Hindlimb muscle (tissue), 1 donor: Measurements from ENCODE around the gene FAM168A. TPM values are rescaled to one million over a fixed set of nuclear protein-coding genes. Genes with fewer than 3 reads are reported as not detected.
A peak's percentile ranks its signal among the peaks of the same experiment; 100 is the strongest.

Experiments used
- DNase-seq: peaks from one replicate; pipeline ENCODE4 v3.0.0-alpha.2; 2013
- polyA plus RNA-seq: library from polyadenylated mRNA; unstranded; fragments of 120-200 nt; gene quantifications from one replicate; pipeline ENCODE4 v1.2.1, GENCODE V29; 2013; ENCODE audit not compliant: insufficient read length

FAM168A gene
- polyA plus RNA-seq, 1 donor: 24.2 TPM

DNA sequence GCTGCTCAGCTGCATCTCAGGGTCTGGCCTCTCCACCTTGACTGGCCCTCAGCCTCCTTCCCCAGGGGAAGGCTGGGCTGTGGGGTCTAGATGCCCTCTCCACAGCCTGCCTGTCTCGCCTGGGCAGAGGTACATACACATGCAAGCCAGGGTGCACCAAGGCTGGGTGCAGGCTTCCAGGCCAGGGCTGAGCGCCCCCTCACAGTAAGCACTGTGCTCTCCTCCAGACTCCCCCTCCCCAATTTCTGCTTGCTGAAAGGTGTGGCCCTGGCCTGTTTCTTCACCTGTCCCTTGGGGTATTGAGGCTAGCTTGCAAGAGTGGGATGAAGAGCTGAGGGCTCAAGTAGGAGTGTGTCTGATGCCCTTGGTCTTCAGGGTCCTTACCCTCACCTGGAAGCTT lies 199.2 kb downstream of the FAM168A start:
- DNase-seq: no peak

DNA sequence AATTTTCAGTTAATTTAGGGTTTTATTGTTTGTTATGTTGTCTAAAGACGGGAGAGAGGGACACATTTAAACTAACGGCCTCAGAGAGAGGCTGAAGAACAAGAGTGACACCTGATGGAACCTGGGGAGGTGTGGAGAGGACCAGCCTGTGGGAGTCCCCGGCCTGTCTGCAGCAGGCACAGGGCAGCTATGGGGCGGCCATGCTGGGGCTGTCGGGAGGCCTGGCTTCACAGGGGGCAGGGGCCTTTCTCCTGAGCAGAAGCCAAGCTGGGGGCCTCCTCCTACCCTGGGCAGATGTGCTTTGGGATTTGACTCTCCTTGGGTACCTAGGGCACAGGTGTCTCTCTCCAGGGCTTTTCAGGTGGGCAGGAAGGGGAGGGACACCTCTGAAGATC lies 199.8 kb downstream of the FAM168A start:
- DNase-seq: no peak

DNA sequence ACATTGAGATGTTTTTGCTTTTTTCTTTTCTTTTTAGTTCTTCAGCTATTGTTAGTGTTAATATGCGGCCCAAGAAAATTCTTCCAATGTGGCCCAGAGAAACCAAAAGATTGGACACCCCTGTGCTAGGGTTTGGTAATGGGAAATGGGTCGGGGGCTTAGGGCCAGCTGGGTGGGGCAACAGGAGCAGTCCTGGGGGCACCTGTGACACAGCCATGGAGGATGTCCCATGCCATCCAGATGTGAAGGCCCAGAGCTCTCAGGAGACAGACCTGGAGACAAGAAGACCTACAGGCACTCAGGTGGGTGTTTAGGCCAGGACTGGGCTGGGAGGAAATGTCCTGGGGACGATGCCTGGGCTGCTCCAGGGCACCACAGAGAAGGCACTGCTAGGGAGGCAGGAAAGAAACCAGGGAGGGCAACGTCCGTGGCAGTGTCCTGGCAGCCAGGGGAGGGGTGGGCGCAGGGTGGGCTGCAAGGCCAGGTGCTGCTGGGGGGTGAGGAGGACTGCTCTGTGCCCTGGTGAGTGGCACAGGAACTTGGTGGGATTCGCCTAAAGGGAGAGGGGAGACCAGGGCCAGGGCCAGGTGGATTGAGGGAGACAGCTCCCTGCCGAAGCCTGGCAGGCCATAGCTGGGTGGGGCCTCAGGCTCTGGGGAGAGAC lies 200.3 kb downstream of the FAM168A start:
- no peak for DNase-seq

DNA sequence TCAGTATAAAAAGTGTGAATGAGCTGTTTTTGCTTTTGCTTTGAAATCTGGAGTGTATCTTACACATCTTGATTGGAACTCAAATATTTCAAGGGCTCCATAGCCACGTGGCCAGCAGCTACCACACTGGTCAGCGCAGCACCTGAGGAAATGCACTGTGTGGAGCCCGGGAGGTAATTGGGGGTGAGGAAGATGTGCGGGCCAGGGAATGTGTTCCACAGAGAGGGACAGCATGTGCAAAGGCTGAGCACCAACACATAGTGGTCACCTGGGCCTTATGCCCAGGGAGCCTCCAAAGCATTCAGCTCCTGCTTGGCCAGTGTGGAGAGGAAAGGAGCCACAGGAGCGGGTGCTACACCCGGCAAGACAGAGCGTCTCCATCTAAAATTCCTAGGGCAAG lies 200.9 kb downstream of the FAM168A start:
- DNase-seq: no peak

DNA sequence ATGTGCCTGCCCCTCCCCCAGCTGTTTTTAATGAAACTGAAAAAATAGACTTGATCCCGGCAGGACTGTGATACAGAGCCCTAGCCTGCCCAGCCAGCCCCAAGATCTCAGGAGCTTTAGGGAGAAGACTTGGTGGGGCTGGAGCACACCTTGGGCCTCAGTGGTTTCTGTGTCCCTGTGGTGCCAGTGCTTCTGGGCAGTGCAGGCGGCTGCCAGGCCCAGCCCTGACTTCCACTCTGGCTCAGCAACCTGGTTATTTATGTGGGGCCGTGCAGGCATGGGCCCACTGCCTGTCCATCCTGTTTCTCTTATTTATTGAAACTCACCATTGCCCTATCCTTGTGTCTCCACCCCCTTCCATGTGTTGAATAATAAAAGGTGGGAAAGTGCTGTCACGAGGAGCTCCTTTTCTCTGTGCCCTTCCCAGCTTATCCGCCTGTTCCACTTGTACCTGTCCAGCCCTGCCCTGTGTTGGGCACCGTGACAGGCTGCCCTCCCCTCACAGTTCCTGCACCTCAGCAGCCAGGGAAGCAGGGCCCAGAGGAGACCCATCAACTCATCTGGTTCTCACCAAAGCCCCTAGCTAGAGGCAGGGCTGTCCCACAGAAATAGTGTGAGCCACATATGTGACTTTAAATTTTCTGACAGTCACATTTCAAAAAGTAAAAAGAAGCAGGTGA lies 201.5 kb downstream of the FAM168A start:
- no peak for DNase-seq

DNA sequence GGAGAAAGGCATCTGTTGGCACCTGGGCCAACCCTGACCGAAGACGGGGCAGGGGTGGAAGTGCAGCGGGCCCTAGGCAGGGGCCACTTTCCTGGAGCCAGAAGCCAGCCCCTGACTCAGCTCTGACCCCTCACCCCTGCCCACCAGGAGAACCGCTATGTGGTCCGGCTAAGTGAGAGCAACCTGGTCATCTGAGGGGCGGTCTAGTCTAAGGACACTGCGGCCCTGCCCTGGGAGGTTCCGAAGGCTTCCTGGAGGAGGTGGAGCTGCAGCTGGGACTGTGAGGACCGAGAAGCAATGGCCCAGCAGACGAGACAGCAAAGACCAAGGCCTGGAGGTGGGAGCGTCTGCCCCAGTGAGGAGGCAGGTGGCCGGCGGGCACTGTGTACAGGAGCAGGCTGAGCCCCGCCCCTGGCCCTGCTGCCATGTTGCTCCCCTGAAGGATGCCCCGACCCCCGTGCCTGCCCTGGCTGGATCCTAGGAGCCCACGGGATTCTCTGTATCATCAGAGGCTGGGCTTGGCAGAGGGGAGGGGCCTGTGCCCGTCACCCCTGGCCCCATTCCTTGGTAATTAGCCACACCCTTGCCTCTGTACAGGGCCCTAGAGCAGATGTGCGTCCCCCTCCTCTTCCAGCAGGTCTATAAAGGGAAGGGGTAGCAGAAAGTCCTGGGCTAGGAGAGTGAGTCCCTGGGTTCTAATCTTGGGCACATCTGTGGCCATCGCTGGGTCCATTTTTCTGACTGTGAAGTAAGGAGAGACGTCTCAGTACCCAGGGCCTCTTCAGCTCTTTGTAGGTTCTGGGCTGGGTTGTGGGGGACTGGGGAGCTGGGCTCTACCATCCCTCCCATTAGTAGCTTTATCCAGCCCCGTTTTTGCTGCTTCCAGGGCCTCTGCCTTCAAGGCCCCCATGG lies 202.4 kb downstream of the FAM168A start:
- DNase-seq: no peak

DNA sequence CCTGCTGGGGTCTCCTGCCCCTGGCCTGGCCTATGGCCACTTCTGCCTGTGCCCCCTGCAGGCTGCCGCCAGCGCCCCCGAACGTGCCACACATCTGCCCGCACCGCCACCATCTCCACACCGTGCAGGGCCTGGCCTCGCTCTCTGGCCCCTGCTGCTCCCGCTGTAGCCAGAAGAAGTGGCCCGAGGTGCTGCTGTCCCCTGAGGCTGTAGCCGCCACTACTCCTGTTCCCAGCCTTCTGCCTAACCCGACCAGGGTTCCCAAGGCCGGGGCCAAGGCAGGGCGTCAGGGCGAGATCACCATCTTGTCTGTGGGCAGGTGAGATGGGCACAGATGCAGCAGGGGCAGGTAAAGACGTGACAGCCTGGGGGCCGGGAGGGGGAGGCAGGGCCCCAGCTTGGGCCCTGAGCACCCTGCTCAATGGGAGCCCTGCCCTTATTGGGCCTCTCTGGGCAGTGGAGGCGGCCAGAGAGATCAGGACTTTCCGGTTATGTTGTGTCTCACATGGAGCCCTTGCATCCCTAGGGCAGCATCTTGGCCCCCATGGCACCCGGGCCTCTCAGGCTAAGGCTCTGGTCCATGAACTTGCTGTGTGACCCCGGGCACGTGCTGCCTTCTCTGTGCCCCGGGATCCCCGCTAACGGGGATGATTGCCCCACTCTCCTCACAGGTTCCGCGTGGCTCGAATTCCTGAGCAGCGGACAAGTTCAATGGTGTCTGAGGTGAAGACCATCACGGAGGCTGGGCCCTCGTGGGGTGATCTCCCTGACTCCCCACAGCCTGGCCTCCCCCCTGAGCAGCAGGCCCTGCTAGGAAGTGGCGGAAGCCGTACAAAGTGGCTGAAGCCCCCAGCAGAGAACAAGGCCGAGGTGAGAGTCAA lies 203.3 kb downstream of the FAM168A start:
- no peak for DNase-seq

DNA sequence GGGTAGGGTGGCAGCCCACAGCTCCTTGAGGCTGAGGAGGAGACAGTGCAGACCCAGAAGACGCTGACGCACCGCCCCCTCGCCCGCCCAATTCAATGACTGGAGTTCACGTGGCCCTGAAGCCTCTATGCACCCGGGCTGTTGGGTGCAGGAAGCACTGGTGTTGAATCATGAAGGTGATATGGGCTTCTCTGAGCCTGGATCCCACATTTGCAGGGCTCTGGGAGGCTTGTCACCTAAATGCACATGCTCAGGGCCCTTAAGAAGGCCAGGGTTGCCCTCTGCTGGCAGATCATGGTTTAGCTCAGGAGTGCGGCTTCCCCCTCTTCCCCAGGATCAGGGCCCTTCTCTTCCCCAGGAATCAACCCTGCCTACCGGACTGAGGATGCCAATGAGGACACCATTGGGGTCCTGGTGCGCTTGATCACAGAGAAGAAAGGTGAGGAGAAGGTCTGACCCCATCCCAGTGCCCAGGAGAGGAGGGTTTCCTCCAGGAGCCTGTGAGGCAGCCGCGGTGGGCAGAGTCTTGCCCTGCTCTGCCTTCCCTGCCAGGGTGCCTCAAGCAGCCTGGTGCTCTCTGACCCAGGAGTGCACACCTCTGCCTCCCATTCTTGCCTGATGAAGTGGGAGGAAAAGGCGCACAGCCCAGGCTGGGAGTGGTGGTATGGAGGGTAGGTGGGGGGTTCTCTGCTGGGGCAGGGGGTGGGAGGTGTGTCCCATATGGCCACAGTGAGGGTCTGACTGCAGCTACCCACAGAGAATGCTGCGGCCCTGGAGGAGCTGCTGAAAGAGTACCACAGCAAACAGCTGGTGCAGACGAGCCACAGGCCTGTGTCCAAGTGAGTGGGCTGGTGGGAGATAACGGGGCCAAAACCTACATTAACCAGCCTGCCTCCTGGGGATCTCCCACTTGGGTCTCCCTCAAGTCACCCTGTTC lies 204.2 kb downstream of the FAM168A start:
- DNase-seq: peak; percentile 74

DNA sequence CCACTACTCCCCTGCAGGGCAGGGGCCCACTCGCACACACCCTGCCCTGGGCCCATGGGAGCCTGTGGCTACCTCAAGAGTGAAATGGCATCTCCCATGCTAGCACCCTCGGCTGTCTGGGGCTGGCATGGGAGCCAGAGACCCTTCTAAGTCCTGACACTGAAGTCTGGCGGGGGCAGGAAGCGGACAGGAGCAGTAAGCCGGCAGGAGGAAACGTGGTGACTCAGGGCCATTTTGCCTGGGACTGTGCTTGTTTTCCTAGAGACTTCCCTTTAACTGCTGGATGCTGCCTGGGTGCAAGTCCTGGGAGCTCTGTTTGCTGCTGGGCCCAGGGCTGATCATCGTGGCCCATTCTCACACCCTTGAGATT lies 204.9 kb downstream of the FAM168A start:
- DNase-seq: no peak

DNA sequence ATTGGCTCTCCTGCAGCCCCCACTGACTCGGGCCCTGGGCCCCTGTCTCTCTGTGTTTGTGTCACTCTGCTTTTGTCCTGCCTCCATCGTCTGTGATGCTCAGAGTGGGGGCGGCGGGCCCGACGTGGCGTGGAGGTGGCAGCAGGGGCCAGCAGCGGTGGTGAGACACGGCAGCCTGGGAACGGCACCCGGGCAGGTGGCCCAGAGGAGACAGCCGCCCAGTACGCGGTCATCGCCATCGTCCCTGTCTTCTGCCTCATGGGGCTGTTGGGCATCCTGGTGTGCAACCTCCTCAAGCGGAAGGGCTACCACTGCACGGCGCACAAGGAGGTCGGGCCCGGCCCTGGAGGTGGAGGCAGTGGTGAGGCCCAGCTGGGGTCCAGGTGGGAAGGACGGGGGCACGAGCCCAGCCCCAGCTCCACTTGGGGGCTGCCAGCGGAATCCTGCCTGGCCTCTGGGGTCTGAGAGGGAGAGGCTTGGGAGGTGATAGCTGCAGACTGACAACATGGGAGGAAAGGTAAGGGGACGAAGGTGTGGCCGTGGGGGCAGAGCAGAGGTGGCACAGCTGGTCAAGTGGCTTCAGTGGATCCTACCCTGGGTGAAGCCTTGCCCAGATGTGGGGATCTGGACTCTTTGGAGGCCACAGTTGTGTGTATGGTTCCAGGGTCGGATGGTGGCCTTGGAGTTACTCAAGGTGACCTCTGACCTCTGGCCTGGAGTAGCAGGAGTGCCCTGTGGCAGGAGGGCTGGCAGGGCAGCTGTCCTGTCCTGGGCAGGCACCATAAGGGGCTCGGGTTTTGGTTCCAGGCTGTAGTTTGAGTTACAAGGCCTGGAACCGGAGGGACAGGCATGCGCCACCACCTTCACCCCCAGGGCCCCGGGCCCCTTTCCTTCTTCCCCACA lies 205.6 kb downstream of the FAM168A start:
- DNase-seq: no peak

DNA sequence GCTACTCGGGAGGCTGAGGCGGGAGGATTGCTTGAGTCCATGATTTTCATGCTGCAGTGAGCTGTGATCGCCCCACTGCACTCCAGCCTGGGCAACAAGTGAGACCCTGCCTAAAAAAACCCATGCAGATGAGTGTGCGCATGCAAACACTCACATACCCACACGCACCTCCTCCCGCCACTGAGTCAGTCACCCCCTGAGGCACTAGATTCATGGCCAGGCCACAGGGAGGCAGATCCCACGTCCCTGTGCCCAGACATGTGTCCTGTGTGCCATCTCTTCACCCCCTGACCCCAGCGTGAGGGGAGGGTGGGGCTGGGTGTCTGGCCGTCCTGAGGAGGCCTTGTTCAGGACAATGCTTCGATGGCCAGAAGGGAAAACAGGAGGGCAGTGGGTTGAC lies 206.2 kb downstream of the FAM168A start:
- no peak for DNase-seq

DNA sequence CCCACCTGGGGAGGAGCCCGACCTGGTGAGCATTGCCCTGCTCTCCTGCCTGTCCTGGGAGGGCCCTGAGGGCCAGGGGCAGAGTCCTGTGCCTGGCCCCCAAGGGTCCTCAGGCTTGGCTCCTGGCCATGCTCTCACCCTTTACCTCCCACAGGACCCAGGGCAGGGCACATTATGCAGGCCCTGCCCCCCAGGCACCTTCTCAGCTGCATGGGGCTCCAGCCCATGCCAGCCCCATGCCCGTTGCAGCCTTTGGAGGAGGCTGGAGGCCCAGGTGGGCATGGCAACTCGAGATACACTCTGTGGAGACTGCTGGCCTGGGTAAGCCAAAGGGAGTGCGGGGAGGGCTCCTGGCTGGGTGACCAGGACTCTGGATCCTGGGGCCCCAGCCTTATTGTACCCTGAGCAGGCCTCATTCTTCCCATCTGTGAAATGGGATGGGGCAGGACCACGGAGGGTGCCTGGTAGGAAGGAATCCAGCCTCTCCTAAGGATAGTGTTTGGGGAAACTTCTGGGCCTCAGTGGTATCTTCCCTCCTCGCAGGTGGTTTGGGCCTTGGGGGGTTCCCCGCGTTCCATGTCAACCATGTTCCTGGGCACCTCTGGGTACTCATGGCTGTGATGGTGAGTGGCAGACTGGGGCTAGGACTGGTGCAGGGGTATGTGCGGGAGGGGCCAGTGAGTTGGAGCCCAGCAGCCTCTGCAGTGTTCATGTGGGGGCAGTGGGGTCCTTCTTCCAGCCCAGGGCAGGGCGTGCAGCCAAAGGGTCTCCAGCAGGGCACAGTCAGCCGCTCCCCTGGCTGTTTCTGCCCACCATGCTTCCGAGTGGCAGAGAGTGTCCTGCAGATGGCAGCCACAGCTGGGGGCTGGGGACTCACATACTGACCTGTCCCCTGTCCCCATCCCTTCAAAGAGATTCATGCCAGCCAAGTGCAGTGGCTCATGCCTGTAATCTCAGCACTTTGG lies 207.0 kb downstream of the FAM168A start:
- DNase-seq: no peak

DNA sequence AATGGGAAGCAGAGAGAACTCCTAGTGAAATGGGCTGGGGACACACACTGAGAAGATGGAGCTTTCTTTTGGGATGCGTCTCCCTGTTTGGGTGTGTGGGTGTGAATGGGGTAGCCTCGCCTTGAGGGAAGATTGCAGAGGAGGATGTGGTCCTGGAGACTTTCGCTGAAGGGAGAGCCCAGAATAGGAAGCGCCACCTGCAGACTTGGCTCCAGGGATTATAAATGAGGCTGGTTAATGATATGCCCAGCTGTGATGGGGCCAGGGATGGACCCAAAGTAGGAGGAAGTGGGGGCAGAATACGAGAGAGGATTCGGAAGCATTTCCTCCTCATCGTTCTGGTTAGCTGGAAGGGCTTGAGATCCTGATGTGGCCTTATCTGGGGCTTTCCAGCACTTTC lies 208.0 kb downstream of the FAM168A start:
- no peak for DNase-seq

DNA sequence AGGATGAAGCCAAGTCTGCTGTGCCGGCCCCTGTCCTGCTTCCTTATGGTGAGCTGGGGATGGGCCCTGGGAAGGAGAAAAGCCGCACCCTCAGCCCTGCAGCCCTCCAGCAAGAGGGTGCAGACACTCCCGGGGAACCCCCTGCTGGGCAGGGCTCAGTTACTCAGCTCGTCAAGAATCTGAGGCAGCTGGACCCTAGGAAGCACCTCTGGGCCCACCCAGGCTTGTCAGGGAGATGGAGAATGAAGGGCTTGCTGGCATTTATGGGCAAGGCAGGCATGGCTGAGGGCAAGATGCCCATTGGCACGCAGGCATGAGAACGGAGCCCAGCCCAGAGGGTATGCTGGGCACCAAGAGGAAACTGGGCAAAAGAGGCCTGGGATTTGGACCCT lies 208.8 kb downstream of the FAM168A start:
- no peak for DNase-seq

DNA sequence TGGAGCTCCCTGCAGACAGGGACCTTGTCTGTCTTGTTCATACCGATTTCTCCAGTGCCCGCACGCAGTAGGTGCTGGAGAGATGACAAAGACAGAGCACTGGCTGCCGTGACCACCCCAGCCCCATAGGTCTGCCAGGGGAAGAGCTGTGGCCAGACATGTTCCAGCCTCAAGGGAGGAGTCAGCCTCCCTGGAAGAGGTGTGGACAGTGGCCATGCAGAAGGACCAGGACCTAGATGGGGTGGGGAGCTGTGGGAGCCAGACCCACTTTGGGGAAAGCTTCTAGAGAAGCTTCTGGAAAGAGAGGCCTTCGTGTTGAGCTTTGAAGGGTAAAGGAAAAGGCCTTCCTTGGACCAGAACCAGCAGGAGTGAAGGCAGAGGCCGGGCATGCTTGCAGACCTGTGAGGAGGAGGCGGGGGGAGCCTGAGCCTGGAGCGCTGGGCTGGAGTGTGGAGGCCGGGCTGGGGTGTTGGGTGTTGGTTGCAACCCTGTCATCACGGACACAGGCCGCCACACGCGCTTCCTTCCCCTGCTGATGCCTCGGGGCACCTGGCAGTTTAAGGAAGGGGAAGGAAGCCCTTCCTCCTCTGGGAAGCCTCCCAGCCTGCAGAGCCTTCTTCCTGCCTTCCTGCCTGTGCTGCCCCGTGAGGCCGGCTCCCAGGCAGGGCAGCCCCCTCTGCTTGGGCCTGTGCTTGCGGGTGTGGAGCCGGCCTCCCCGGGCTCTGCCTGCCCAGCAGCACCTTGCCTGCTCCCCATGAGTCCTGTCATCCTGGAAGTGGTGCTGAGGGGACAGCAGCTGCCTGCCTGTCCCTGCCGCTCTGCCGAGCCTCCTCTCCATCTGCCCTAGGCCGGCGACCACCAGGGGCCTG lies 209.4 kb downstream of the FAM168A start:
- DNase-seq: no peak

DNA sequence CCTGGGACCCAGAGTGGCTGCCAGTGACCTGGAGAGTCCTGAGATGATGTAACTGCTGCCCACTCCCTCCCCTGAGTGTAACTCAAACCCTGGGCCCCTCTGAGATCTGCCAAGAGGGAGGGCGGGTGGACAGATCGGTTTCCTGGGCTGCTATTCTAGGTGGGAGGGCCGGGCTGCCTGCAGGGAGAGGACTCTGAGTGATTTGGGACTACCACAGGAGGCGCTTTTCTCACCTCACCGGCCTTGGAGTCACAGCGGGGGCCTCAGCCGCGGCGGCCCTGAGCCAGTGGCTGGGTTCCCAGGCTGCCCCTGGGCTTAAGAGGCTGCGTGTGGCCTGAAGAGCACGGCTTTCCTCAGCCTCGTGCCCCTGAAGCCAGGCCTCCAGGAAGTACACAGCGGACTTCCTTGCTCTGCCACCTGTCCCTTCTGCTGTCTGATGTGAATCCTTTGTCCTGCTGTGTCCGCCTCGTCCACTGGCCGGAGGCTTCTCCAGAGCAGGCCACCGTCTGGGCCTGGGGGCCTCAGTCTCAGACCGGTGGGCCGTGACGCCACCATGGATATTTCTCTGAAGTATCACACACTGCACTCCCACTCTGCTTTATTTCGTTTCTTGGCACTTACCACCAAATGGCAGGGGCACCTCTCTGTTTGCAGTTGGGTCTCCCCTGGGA lies 210.2 kb downstream of the FAM168A start:
- DNase-seq: no peak

DNA sequence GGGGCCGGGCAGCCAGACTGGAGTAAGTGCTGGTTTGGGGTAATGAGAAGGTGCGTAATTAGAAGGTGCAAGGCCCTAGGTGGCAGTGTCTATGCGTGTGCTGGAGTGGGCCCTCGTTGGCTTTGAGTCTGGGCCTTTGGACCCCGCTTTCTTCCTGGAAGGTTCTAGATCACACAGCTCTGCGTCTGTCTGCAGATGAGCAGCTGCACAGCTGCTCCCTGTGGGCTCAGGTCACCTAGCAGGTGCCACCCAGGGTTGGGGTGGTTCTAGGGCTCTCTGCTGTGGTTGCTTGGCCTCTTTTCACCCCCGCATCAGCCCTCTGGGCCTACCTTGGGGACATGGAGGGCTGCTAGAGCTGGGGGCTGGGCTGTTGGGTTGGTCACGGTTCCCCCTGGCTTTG lies 211.4 kb downstream of the FAM168A start:
- DNase-seq: no peak
